ENCODE data around the gene ANAPC15. TPM values are rescaled to one million over a fixed set of nuclear protein-coding genes. Genes with fewer than 3 reads are reported as not detected.

ANAPC15 gene
- total RNA-seq, 1 experiment from 2014 or later = 98.6 TPM

- peaks cover 6% of the 10 kb centered on the region for H3K36me3 ChIP-seq (ENCODE audit: control insufficient read depth, insufficient read depth, low read length)
- CTCF ChIA-PET = interaction anchor here (1.0 to 1.9 kb wide), 5 partner anchors 11 to 87 kb away, joined by 3 to 13 read pairs (median 9); no protein-coding TSS in a partner anchor
- intact Hi-C loops (cut with micrococcal nuclease; ENCODE audit: unreplicated experiment) = loop anchor here (1.0 to 2.0 kb wide), 7 partner anchors 8 to 112 kb away; partner anchors contain the start of genes LAMTOR1, LRRC51 and NUMA1
- H3K4me1 Mint-ChIP-seq (ENCODE audit: low read depth, unreplicated experiment) = no peaks in the 10 kb centered on the region
- H3K4me3 ChIP-seq (ENCODE audit: low read depth, low read length) = peak overlapping the region; percentile 52
- H3K27ac Mint-ChIP-seq (ENCODE audit: unreplicated experiment) = peak overlapping the region; percentile 100
- TF ChIP-seq, protein P1, sequence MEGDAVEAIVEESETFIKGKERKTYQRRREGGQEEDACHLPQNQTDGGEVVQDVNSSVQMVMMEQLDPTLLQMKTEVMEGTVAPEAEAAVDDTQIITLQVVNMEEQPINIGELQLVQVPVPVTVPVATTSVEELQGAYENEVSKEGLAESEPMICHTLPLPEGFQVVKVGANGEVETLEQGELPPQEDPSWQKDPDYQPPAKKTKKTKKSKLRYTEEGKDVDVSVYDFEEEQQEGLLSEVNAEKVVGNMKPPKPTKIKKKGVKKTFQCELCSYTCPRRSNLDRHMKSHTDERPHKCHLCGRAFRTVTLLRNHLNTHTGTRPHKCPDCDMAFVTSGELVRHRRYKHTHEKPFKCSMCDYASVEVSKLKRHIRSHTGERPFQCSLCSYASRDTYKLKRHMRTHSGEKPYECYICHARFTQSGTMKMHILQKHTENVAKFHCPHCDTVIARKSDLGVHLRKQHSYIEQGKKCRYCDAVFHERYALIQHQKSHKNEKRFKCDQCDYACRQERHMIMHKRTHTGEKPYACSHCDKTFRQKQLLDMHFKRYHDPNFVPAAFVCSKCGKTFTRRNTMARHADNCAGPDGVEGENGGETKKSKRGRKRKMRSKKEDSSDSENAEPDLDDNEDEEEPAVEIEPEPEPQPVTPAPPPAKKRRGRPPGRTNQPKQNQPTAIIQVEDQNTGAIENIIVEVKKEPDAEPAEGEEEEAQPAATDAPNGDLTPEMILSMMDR (IDR thresholded peaks at IDR 0.05; ENCODE audit: insufficient read depth in 1 of 2, low read depth in 1 of 2, low read length in 1 of 2, severe bottlenecking in 1 of 2, unreplicated experiment in 1 of 2) = no peak
- H3K27me3 Mint-ChIP-seq (ENCODE audit: insufficient read depth, unreplicated experiment) = no peaks in the 10 kb centered on the region
- no peaks in the 10 kb centered on the region for H3K9me3 Mint-ChIP-seq (ENCODE audit: unreplicated experiment)
- POLR2A ChIA-PET = interaction anchor here (0.5 to 1.8 kb wide), 17 partner anchors 9 to 659 kb away, joined by 3 to 15 read pairs (median 4); partner anchors contain the start of genes FOLR1 and NADSYN1
- peaks cover 20% of the 10 kb centered on the region for H3K36me3 Mint-ChIP-seq (ENCODE audit: insufficient read depth, unreplicated experiment)
- H3K9me3 ChIP-seq = no peaks in the 10 kb centered on the region
- H3K4me3 Mint-ChIP-seq (ENCODE audit: unreplicated experiment) = peak overlapping the region; percentile 94
- TSS peak; percentile 80 for BruUV-seq (replicated peaks)
- H3K27me3 ChIP-seq (replicated peaks; ENCODE audit: control insufficient read depth, insufficient read depth, low read length) = no peaks in the 10 kb centered on the region
- H3K4me1 ChIP-seq = peaks cover 9% of the 10 kb centered on the region
- no peak for DNase-seq
These were observed 974 bp downstream of the ANAPC15 start for GRCh38 chr11:72111300-72112142.

DNA sequence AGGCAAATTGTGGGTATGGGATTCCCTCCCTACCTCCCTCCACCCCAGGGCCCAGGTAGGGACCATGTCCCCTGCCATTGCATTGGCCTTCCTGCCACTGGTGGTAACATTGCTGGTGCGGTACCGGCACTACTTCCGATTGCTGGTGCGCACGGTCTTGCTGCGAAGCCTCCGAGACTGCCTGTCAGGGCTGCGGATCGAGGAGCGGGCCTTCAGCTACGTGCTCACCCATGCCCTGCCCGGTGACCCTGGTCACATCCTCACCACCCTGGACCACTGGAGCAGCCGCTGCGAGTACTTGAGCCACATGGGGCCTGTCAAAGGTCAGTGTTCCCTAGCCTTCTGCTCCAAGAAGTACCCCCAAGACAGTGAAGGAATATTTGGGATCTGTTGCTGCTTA lies 6.6 kb downstream of the ANAPC15 start, which contains the start of gene TOMT:
Gene TOMT, plus strand, starts transcription at position 37 of the 400 bp plus-strand sequence. Its CDS starts 28 bp downstream, at position 65.
- H3K27ac Mint-ChIP-seq (ENCODE audit: unreplicated experiment) = no peak within 1 kb of the TSS
- peak in 1 of 2 experiments; percentile 40 for DNase-seq
- CTCF ChIA-PET = interaction anchor here (1.0 kb wide), 1 partner anchor 14 kb away, joined by 3 read pairs; no protein-coding TSS in a partner anchor
- H3K27me3 ChIP-seq (replicated peaks; ENCODE audit: control insufficient read depth, insufficient read depth, low read length) = no peaks in the 10 kb centered on the region
- TF ChIP-seq, protein P1 (IDR thresholded peaks at IDR 0.05; ENCODE audit: insufficient read depth in 1 of 2, low read depth in 1 of 2, low read length in 1 of 2, severe bottlenecking in 1 of 2, unreplicated experiment in 1 of 2) = no peak
- H3K4me3 ChIP-seq (ENCODE audit: low read depth, low read length) = no peak within 1 kb of the TSS
- POLR2A ChIA-PET = no interaction called here
- no peak within 1 kb of the TSS for H3K4me3 Mint-ChIP-seq (ENCODE audit: unreplicated experiment)
- peaks cover 7% of the 10 kb centered on the region for H3K36me3 ChIP-seq (ENCODE audit: control insufficient read depth, insufficient read depth, low read length)
- peaks cover 18% of the 10 kb centered on the region for H3K4me1 ChIP-seq
- no peaks in the 10 kb centered on the region for H3K9me3 Mint-ChIP-seq (ENCODE audit: unreplicated experiment)
- peaks cover 20% of the 10 kb centered on the region for H3K4me1 Mint-ChIP-seq (ENCODE audit: low read depth, unreplicated experiment)
- BruUV-seq (replicated peaks) = no TSS peak
- no peaks in the 10 kb centered on the region for H3K9me3 ChIP-seq
- H3K36me3 Mint-ChIP-seq (ENCODE audit: insufficient read depth, unreplicated experiment) = peaks cover 33% of the 10 kb centered on the region
- intact Hi-C loops (cut with micrococcal nuclease; ENCODE audit: unreplicated experiment) = no loop called here
- H3K27me3 Mint-ChIP-seq (ENCODE audit: insufficient read depth, unreplicated experiment) = no peaks in the 10 kb centered on the region

DNA sequence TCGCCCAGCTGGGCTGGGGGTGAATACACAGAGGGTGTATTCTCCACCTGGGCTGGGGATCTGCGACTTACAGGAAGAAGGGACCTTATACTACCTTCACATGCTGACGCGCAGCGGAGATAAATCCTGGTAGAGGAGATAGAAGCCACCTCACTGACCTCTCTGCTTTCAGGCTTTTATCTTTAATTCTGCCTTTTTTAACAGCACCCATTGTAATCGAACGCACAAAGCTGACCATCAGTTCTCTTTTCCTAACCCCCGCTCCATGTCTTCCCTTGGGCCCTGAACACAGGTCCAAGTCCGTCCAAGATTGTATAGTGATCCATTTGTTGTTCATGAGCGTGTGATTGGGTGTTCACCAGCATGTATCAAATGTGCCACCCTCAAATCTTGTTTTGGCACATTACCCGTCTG lies 8.7 kb downstream of the ANAPC15 start:
- H3K9me3 Mint-ChIP-seq (ENCODE audit: unreplicated experiment) = no peaks in the 10 kb centered on the region
- Histone ChIP-seq H3K4me1 (peaks cover 18% of the 10 kb centered on the region), H3K9me3 (no peaks in the 10 kb centered on the region), H3K27me3 (replicated peaks; ENCODE audit: control insufficient read depth, insufficient read depth, low read length) (no peaks in the 10 kb centered on the region), H3K36me3 (ENCODE audit: control insufficient read depth, insufficient read depth, low read length) (peaks cover 5% of the 10 kb centered on the region; the same call in 1 of the 2 replicates), H3K4me3 (ENCODE audit: low read depth, low read length) (peak overlapping the region; percentile 19)
- H3K27ac Mint-ChIP-seq (ENCODE audit: unreplicated experiment) = peak overlapping the region; percentile 98
- ChIA-PET CTCF (no interaction called here), POLR2A (interaction anchor here (0.5 to 1.0 kb wide), 2 partner anchors 9 to 119 kb away, joined by 3 read pairs; partner anchors contain the start of gene ANAPC15)
- peaks cover 26% of the 10 kb centered on the region for H3K4me1 Mint-ChIP-seq (ENCODE audit: low read depth, unreplicated experiment)
- peaks cover 42% of the 10 kb centered on the region for H3K36me3 Mint-ChIP-seq (ENCODE audit: insufficient read depth, unreplicated experiment)
- intact Hi-C loops (cut with micrococcal nuclease; ENCODE audit: unreplicated experiment) = loop anchor here (1.0 to 2.0 kb wide), 5 partner anchors 9 to 311 kb away; partner anchors contain the start of genes ANAPC15, LRRC51 and NUMA1
- peak in 1 of 2 experiments; percentile 35 for DNase-seq
- H3K4me3 Mint-ChIP-seq (ENCODE audit: unreplicated experiment) = peak overlapping the region; percentile 97
- H3K27me3 Mint-ChIP-seq (ENCODE audit: insufficient read depth, unreplicated experiment) = no peaks in the 10 kb centered on the region
- TF ChIP-seq, protein P1 (IDR thresholded peaks at IDR 0.05; ENCODE audit: insufficient read depth in 1 of 2, low read depth in 1 of 2, low read length in 1 of 2, severe bottlenecking in 1 of 2, unreplicated experiment in 1 of 2) = no peak
- TSS peak; percentile 97 for BruUV-seq (replicated peaks)

All from Caco-2 (cell line).